CD4-positive, alpha-beta T cell treated with Interleukin-6 for 4 hours (primary cell): ENCODE measurements around the gene PI4KB.

Experiments
- DNase-seq: peaks from one replicate; pipeline ENCODE4 v3.0.0-alpha.2; 2020; ENCODE audit warnings: mixed read lengths

The PI4KB gene

GRCh38 chr1:151311011-151311410 lies 16.2 kb downstream of the PI4KB start:
- no peak for DNase-seq

GRCh38 chr1:151309811-151310323 lies 17.3 kb downstream of the PI4KB start:
- DNase-seq, result no peak

- DNase-seq, result no peak
Observed at GRCh38 chr1:151294742-151295462, 32.3 kb downstream of the PI4KB start.

GRCh38 chr1:151293093-151293492 lies 34.1 kb downstream of the PI4KB start:
- DNase-seq, result no peak

- no peak for DNase-seq
Observed at GRCh38 chr1:151292207-151293030, 34.8 kb downstream of the PI4KB start.

GRCh38 chr1:151290709-151291303 lies 36.4 kb downstream of the PI4KB start:
- no peak for DNase-seq

GRCh38 chr1:151289991-151290708 lies 37.1 kb downstream of the PI4KB start:
- no peak for DNase-seq

- no peak for DNase-seq
Observed at GRCh38 chr1:151289080-151289935, 37.9 kb downstream of the PI4KB start.

- DNase-seq, result no peak
Observed at GRCh38 chr1:151288502-151288901, 38.7 kb downstream of the PI4KB start.

- DNase-seq, result no peak
Observed at GRCh38 chr1:151287767-151288500, 39.3 kb downstream of the PI4KB start.

GRCh38 chr1:151287341-151287699 lies 39.9 kb downstream of the PI4KB start:
- no peak for DNase-seq

- DNase-seq, result no peak
Observed at GRCh38 chr1:151286619-151287340, 40.4 kb downstream of the PI4KB start.

GRCh38 chr1:151284013-151284577 lies 43.1 kb downstream of the PI4KB start:
- DNase-seq, result no peak

- peak; percentile 21 for DNase-seq
Observed at GRCh38 chr1:151282883-151283725, 44.1 kb downstream of the PI4KB start.

- DNase-seq, result peak; percentile 98
Observed at GRCh38 chr1:151281969-151282882, 45.0 kb downstream of the PI4KB start, which contains the start of gene ZNF687. TSS of gene ZNF687 (plus strand) at chr1:151282299. CDS start at chr1:151286292, 3,993 bp downstream.

GRCh38 chr1:151281225-151281968 lies 45.8 kb downstream of the PI4KB start:
- DNase-seq, result peak; percentile 94

GRCh38 chr1:151277249-151277648 lies 50.0 kb downstream of the PI4KB start:
- DNase-seq, result no peak
